H1 (cell line): Measurements from ENCODE around the gene JAK2. TPM values are rescaled to one million over a fixed set of nuclear protein-coding genes. Genes with fewer than 3 reads are reported as not detected.

Source experiments
- SP1 ChIP-seq: IDR thresholded peaks from 2 replicates; pipeline ENCODE4 v1.6.1; 2011; ENCODE audit warnings: low read depth, low read length
- TEAD4 ChIP-seq: IDR thresholded peaks from 2 replicates; pipeline ENCODE4 v1.6.1; 2012; ENCODE audit warnings: low read depth, low read length, inconsistent platforms, mixed read lengths
- polyA plus RNA-seq, 7 experiments: library from polyadenylated mRNA; depleted of rRNA in 3 of 7; stranded (reverse) in 5 of 7; unstranded in 2 of 7; fragments of >200 nt in 5 of 7; fragments of 200-250 nt in 2 of 7; gene quantifications; 1 replicate in 5 of 7; 2 replicates in 1 of 7; 4 replicates in 1 of 7; pipeline versions ENCODE4 v1.2.1 to v1.2.3, GENCODE V29; 2011 to 2013; ENCODE audit warnings: missing spikeins in 2 of 7, mixed read lengths in 2 of 7
- total RNA-seq: library from RNA; stranded (reverse); fragmentation: NEBNext Ultra II Directional; extraction: Animal tissue kit (Norgen Biotek cat#: 25700); gene quantifications from 2 replicates; pipeline ENCODE4 v1.2.1, GENCODE V29; 2021
- TF ChIP-seq, protein P1 (sequence below), 3 experiments: IDR thresholded peaks; 1 replicate in 2 of 3; 2 replicates in 1 of 3; pipeline versions ENCODE4 v1.5.1 to v1.6.1; 2011; ENCODE audit warnings: low read length in 3 of 3, mild to moderate bottlenecking in 3 of 3, inconsistent platforms in 2 of 3, low read depth in 1 of 3, moderate library complexity in 1 of 3; ENCODE audit not compliant: insufficient read depth in 1 of 3; ENCODE audit errors: control extremely low read depth in 1 of 3

The JAK2 gene
- total and polyA plus RNA-seq, 2 of the 8 experiments (the other 6 are each of a cell fraction or from before 2014, with no cell fraction given): 0.50 to 2.1 TPM

DNA sequence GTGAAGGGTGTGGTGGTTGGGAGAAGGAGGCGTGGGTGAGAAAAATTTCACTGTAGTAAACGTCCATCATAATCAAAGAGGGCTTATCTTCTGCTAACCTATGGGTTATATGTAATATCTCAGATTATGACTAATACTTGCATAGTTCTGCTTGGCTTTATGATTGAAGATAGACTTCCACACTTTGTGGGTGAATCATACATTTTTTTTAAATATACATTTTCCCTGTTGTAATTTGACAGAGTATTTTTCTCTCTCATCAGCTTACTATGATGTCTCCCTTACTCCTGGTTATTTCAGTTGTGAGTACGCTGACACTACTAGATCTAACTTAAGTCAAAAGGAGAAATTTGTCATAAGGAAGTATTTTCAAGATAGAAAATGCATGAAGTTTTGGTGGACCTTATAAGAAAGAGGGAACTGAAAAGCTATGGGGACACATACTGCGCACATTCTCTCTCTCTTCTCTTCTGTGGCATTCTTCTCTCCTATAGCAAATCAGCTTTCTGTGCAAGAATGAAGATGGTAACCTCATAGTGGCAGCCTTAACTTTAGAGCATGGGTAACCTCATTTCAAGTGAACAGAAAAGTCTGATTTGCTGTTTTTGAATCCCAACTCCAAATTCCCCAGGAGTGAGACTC is 4.9 kb upstream of the JAK2 start (continued):
- TF ChIP-seq TEAD4 (no peak), SP1 (no peak)
- TF ChIP-seq, protein P1, sequence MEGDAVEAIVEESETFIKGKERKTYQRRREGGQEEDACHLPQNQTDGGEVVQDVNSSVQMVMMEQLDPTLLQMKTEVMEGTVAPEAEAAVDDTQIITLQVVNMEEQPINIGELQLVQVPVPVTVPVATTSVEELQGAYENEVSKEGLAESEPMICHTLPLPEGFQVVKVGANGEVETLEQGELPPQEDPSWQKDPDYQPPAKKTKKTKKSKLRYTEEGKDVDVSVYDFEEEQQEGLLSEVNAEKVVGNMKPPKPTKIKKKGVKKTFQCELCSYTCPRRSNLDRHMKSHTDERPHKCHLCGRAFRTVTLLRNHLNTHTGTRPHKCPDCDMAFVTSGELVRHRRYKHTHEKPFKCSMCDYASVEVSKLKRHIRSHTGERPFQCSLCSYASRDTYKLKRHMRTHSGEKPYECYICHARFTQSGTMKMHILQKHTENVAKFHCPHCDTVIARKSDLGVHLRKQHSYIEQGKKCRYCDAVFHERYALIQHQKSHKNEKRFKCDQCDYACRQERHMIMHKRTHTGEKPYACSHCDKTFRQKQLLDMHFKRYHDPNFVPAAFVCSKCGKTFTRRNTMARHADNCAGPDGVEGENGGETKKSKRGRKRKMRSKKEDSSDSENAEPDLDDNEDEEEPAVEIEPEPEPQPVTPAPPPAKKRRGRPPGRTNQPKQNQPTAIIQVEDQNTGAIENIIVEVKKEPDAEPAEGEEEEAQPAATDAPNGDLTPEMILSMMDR (IDR thresholded peaks at IDR 0.05; ENCODE audit: control extremely low read depth in 1 of 3, insufficient read depth in 1 of 3, low read depth in 1 of 3, low read length in 3 of 3): no peak
